NCI-H2196 treated with DMSO at 0.1 percent for 48 hours (cell line): Measurements from ENCODE around the gene C3orf20.

Source experiments
- DNase-seq: peaks from one replicate; lab custom pipeline; 2025; ENCODE audit not compliant: unreplicated experiment; lab: John Stamatoyannopoulos, UW

The C3orf20 gene

DNA sequence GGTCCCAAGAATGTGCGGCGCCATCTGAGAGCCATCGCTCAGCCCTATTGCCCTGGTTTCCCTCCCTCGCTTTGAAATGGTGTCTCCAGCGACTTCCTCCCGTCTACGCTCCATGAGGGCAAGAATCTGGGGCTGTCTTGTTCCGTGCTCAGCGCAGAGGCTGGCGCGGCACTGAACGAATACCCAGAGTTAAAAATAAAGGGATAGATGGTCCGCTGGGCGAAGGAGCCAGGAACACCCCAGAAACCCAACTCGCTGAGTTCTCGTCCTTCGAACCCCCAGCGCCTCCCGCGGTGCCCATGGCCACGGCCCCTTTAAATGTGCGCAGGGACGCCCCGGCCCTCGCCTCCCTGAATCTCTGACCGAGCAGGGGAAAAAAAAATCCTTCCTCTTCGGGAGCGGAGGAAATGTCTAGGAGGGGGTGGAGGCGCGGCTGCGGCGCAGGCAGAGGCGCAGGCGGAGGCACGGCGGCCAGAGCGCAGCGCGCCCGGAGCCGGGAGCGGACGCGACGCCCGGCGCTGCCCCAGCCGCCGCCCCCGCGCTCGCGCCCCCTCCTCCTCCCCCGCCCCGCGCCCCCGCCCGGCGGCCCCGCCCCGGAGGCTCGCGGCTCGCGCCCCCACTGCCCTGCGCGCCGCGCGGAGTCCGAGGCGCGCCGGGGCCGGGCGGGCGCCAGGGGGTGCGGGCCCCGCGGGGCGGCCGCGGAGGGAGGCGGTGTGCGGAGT, 135.3 kb downstream of the C3orf20 start:
- no peak for DNase-seq

DNA sequence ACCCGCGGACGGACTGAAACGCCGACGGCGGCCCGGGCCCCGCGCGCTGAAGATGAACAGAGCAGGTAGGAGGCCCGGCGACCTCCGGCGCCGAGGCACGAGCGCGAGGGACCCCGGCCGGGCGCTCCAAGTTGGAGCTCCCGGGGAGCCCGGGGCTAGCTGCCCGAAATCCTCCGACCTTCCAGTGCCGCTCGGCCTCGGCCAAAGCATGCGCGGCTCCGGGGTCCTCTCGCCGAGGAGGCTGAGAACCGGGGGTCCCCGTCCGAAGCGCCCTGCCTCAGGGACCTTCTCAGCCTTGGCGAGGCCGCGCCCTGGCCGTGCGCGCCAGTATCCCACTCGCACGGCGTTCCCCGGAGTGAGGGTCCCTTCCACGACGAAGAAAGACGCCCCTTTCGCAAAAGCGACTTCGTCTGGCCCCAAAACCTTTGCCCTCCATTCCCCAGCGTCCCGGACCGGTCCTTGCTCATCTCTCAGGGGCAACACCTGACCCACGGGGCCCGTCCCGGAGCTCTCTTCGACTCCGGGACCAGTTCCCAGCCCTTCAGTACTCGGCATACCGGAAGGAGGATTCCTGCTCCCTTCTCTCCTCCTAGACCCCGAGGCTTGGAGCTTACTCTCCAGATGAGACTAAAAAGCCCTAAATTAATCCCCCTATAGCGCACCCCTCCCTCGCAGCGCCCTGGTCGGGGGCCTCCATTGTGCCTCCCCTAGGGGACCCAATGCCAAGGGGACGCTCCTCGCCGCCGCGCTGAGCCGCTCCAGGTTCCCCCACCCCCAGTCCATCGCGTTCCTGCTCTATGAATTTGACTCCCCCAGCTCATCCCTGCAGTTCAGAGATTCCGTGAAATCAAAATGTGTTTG, 136.1 kb downstream of the C3orf20 start:
- DNase-seq: no peak

- no peak for DNase-seq
These were observed 136.7 kb downstream of the C3orf20 start for GRCh38 chr3:14811684-14812083.

GRCh38 chr3:14812196-14812790, 137.4 kb downstream of the C3orf20 start:
- DNase-seq: no peak

DNA sequence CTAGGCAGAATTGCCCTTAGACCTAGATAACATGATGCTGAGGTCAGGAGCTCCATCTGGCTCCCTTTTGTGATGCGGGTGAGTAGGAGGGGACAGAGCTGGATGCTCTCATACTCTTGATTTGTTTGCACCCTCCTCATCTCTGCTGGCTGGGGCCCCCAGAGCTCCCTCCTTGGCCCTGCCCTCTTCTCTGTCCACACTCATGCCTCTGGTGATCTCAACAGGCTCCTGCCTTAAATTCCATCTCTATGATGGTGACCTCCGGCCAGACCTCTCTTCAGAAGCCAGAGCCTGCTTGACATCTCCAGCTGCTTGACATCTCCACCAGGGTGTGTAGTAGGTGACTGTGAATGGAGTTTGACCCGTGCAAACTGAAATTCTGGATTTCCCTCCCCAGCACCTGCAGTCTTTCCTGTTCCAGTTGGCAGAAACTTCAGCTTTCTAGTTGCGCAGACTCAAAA, 139.5 kb downstream of the C3orf20 start:
- no peak for DNase-seq

GRCh38 chr3:14816359-14816758, 141.4 kb downstream of the C3orf20 start:
- no peak for DNase-seq

GRCh38 chr3:14818804-14819500, 144.0 kb downstream of the C3orf20 start, which contains the start of gene FGD5:
Gene FGD5 (plus strand): TSS chr3:14818962. CDS start chr3:14819072, 110 bp downstream.
- DNase-seq: no peak

DNA sequence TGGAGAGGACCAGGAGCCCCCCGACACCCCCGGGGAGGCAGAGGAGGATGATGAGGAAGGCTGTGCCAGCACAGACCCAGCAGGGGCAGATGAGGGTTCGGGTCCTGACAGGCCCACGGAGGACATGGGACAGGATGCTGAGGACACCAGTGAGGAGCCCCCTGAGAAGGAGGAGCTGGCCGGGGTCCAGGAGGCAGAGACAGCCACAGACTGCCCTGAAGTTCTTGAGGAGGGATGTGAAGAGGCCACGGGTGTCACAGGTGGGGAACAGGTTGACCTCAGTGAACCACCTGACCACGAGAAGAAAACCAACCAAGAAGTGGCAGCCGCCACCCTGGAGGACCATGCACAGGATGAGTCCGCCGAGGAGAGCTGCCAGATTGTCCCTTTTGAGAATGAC, 144.7 kb downstream of the C3orf20 start:
- DNase-seq: no peak

GRCh38 chr3:14820156-14820555, 145.2 kb downstream of the C3orf20 start:
- DNase-seq: no peak

DNA sequence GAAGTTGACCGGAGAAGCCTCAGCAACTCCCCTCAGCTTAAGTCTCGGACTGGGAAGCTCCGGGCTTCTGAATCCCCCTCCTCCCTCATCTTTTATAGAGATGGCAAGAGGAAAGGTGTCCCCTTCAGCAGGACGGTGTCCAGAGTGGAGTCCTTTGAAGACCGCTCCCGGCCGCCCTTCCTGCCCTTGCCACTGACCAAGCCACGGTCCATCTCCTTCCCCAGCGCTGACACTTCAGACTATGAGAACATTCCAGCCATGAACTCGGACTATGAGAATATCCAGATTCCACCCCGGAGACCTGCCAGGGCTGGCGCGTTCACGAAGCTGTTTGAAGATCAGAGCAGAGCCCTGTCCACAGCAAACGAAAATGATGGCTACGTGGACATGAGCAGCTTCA, 146.2 kb downstream of the C3orf20 start:
- DNase-seq: no peak

DNA sequence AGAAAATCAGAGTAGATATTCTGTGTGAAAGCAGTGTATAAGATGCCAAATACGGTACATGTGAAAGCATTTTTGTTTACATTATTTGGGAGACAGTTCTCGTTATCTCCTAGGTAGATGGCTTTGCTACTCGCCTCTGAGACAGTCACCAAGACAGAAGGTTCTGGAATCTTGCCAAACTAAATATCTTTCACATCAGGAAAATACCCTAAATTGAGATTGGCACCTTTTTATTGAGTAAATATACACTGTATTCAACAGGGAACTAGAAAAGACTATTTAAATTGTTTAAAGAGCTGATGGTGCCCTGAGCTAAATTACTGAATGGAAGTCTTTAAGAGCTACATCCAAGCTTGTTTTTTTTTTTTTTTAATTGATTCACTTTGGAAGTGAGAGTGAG, 147.2 kb downstream of the C3orf20 start:
- no peak for DNase-seq
